Skeletal muscle tissue (tissue), 4 donors: ENCODE results near the gene UXS1. TPM values are rescaled to one million over a fixed set of nuclear protein-coding genes. Genes with fewer than 3 reads are reported as not detected.

Experiments
- H3K27ac ChIP-seq: one replicate; pipeline ENCODE4 v1.7.0; 2013; ENCODE audit warnings: mild to moderate bottlenecking, low read depth, low read length, inconsistent platforms
- H3K27me3 ChIP-seq, 3 donors: one replicate each; pipeline ENCODE4 v1.7.0; 2013; ENCODE audit warnings: low read length in 3 of 3; ENCODE audit not compliant: control insufficient read depth in 3 of 3, insufficient read depth in 3 of 3
- H3K36me3 ChIP-seq, 3 donors: one replicate each; pipeline ENCODE4 v1.7.0; 2013; ENCODE audit warnings: low read length in 3 of 3; ENCODE audit not compliant: control insufficient read depth in 3 of 3, insufficient read depth in 3 of 3
- H3K4me1 ChIP-seq, 3 donors: one replicate each; pipeline ENCODE4 v1.7.0; 2013; ENCODE audit warnings: low read length in 3 of 3, mild to moderate bottlenecking in 3 of 3; ENCODE audit not compliant: control insufficient read depth in 3 of 3, insufficient read depth in 3 of 3
- H3K4me3 ChIP-seq, 3 donors: one replicate each; pipeline ENCODE4 v1.7.0; 2013; ENCODE audit warnings: low read length in 3 of 3
- H3K9ac ChIP-seq, 3 donors: one replicate each; pipeline ENCODE4 v1.7.0; 2013; ENCODE audit warnings: low read length in 3 of 3, mild to moderate bottlenecking in 3 of 3, moderate library complexity in 2 of 3, low read depth in 1 of 3
- H3K9me3 ChIP-seq, 3 donors: one replicate each; pipeline ENCODE4 v1.7.0; 2013; ENCODE audit warnings: low read length in 3 of 3; ENCODE audit not compliant: control insufficient read depth in 3 of 3
- total RNA-seq: library from RNA; depleted of rRNA; stranded (reverse); fragments of >200 nt; gene quantifications from one replicate; pipeline ENCODE4 v1.2.3, GENCODE V29; 2014
- donor health status: Osteomylitis.

The UXS1 gene
- total RNA-seq, 1 donor from 2014 or later = 17.7 TPM

GRCh38 chr2:106096299-106097037, 97.6 kb downstream of the UXS1 start:
- Histone ChIP-seq H3K4me3 (no peak overlapping the region), H3K9ac (no peak overlapping the region), H3K27ac (no peak overlapping the region), H3K4me1 (peaks cover 0 to 5% (median 0%) of the 10 kb centered on the region in 3 donors), H3K36me3 (peaks cover 20 to 30% (median 27%) of the 10 kb centered on the region in 3 donors), H3K27me3 (no peaks in the 10 kb centered on the region), H3K9me3 (no peaks in the 10 kb centered on the region)

GRCh38 chr2:106095478-106096298, 98.4 kb downstream of the UXS1 start:
- peaks cover 20 to 28% (median 26%) of the 10 kb centered on the region in 3 donors for H3K36me3 ChIP-seq
- no peak overlapping the region for H3K27ac ChIP-seq
- H3K4me1 ChIP-seq = peaks cover 0 to 5% (median 0%) of the 10 kb centered on the region in 3 donors
- no peak overlapping the region for H3K9ac ChIP-seq
- H3K9me3 ChIP-seq = no peaks in the 10 kb centered on the region
- H3K4me3 ChIP-seq = no peak overlapping the region
- H3K27me3 ChIP-seq = no peaks in the 10 kb centered on the region

- Histone ChIP-seq H3K9ac (no peak overlapping the region), H3K4me1 (peaks cover 0 to 5% (median 0%) of the 10 kb centered on the region in 3 donors), H3K36me3 (peaks cover 17 to 20% (median 18%) of the 10 kb centered on the region in 3 donors), H3K9me3 (no peaks in the 10 kb centered on the region), H3K27me3 (no peaks in the 10 kb centered on the region), H3K4me3 (no peak overlapping the region), H3K27ac (no peak overlapping the region)
These were observed 99.8 kb downstream of the UXS1 start for GRCh38 chr2:106094131-106094841.

GRCh38 chr2:106090916-106091618, 103.0 kb downstream of the UXS1 start:
- Histone ChIP-seq H3K4me1 (no peaks in the 10 kb centered on the region), H3K36me3 (peaks cover 5 to 10% (median 9%) of the 10 kb centered on the region in 3 donors), H3K9ac (no peak overlapping the region), H3K9me3 (no peaks in the 10 kb centered on the region), H3K4me3 (no peak overlapping the region), H3K27me3 (no peaks in the 10 kb centered on the region), H3K27ac (no peak overlapping the region)

GRCh38 chr2:106089611-106090010, 104.5 kb downstream of the UXS1 start:
- no peaks in the 10 kb centered on the region for H3K9me3 ChIP-seq
- H3K4me3 ChIP-seq = no peak overlapping the region

GRCh38 chr2:106085181-106085940, 108.7 kb downstream of the UXS1 start:
- Histone ChIP-seq H3K4me3 (no peak overlapping the region), H3K9ac (no peak overlapping the region), H3K27ac (no peak overlapping the region), H3K4me1 (no peaks in the 10 kb centered on the region), H3K36me3 (no peaks in the 10 kb centered on the region), H3K9me3 (no peaks in the 10 kb centered on the region), H3K27me3 (no peaks in the 10 kb centered on the region)

More at GRCh38 chr2:106089611-106090010, 104.5 kb downstream of the UXS1 start:
- H3K27ac ChIP-seq = no peak overlapping the region
- H3K36me3 ChIP-seq = peaks cover 0 to 6% (median 4%) of the 10 kb centered on the region in 3 donors
- no peak overlapping the region for H3K9ac ChIP-seq
- H3K27me3 ChIP-seq = no peaks in the 10 kb centered on the region
- no peaks in the 10 kb centered on the region for H3K4me1 ChIP-seq

GRCh38 chr2:106080959-106081358, 113.1 kb downstream of the UXS1 start:
- Histone ChIP-seq H3K4me1 (no peaks in the 10 kb centered on the region), H3K9ac (no peak overlapping the region), H3K4me3 (no peak overlapping the region), H3K9me3 (no peaks in the 10 kb centered on the region), H3K36me3 (no peaks in the 10 kb centered on the region), H3K27ac (no peak overlapping the region), H3K27me3 (no peaks in the 10 kb centered on the region)

GRCh38 chr2:106078096-106078495, 116.0 kb downstream of the UXS1 start:
- no peak overlapping the region for H3K27ac ChIP-seq
- H3K4me3 ChIP-seq = no peak overlapping the region

GRCh38 chr2:106076941-106077340, 117.2 kb downstream of the UXS1 start:
- Histone ChIP-seq H3K4me1 (peaks cover 11 to 23% (median 12%) of the 10 kb centered on the region in 3 donors), H3K27me3 (no peaks in the 10 kb centered on the region), H3K9me3 (no peaks in the 10 kb centered on the region), H3K9ac (no peak overlapping the region), H3K36me3 (no peaks in the 10 kb centered on the region), H3K4me3 (no peak overlapping the region), H3K27ac (no peak overlapping the region)

More at GRCh38 chr2:106078096-106078495, 116.0 kb downstream of the UXS1 start:
- Histone ChIP-seq H3K4me1 (peaks cover 10 to 12% (median 10%) of the 10 kb centered on the region in 3 donors), H3K9ac (no peak overlapping the region), H3K9me3 (no peaks in the 10 kb centered on the region), H3K27me3 (no peaks in the 10 kb centered on the region), H3K36me3 (no peaks in the 10 kb centered on the region)
